GM10266 (cell line): Measurements from ENCODE around the gene CALY.

Source experiments
- DNase-seq: peaks from one replicate; pipeline ENCODE4 v3.0.0; 2012; ENCODE audit errors: extremely low spot score
- CTCF ChIP-seq: IDR thresholded peaks from 2 replicates; pipeline ENCODE4 v1.5.1; 2012; ENCODE audit warnings: mild to moderate bottlenecking, low read depth; ENCODE audit not compliant: control insufficient read depth, insufficient read depth; ENCODE audit errors: missing control alignments

Gene CALY

GRCh38 chr10:133314911-133315310 is 21.8 kb downstream of the CALY start:
- DNase-seq = no peak
- no peak for TF ChIP-seq CTCF

GRCh38 chr10:133313192-133313591 is 23.5 kb downstream of the CALY start:
- no peak for DNase-seq

GRCh38 chr10:133312769-133313145 is 23.9 kb downstream of the CALY start:
- TF ChIP-seq CTCF = no peak
- no peak for DNase-seq

More at GRCh38 chr10:133313192-133313591, 23.5 kb downstream of the CALY start:
- TF ChIP-seq CTCF = no peak

GRCh38 chr10:133312016-133312768 is 24.5 kb downstream of the CALY start:
- no peak for DNase-seq
- no peak for TF ChIP-seq CTCF

GRCh38 chr10:133311570-133311969 is 25.1 kb downstream of the CALY start:
- DNase-seq = no peak
- TF ChIP-seq CTCF = no peak

GRCh38 chr10:133310789-133311188 is 25.9 kb downstream of the CALY start:
- no peak for TF ChIP-seq CTCF
- no peak for DNase-seq

GRCh38 chr10:133310399-133310755 is 26.3 kb downstream of the CALY start:
- TF ChIP-seq CTCF = no peak
- DNase-seq = no peak
